ENCODE measurements around the gene PRKAG1.

PRKAG1 gene

GRCh38 chr12:49000346-49000745, 18.2 kb downstream of the PRKAG1 start:
- no peak for DNase-seq

GRCh38 chr12:48999371-49000131, 19.0 kb downstream of the PRKAG1 start, which contains the start of gene DDN:
TSS of gene DDN (minus strand) at chr12:48999375. CDS start at chr12:48999287, 88 bp downstream.
- no peak for DNase-seq

- DNase-seq, result no peak
Measured at GRCh38 chr12:48998497-48999353, 19.9 kb downstream of the PRKAG1 start.

DNA sequence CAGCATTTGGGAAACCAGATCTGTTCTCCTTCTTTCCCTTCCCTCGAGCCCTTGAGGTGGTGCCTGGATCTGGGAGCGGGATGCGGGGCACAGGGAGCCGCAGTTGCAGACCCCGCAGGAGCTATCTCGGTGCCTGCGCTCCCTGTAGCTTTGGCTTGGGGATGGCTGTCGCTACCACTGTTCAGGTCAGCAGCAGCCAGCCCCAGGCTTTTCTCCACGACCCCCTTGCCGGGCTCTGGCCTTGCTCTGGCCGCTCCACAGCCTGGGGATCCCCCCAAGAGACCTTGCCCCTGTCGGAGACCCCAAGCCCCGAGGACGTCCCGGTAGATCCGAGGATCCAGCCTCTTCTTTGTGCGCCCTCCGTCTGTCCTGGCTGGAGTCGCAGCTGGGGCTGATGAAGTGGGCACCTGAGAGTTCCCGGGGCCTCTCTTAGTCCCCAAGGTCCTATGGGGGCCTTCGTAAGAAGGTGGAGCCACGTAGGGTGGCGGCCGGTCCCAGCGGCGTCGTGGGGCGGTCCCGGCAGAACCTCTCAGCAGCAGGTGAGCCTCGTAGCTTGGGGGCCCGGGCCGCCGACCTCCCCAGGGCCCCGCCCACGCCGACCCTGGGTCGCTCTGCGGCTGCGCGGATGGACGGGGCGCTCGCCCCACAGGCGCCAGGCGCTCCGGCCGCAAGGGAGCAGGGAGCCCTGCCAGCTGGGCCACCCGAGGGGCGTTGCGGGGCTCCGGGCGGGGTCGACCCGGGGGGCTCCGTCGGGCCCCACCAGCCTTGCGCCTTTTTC, 20.7 kb downstream of the PRKAG1 start:
- no peak for DNase-seq

- DNase-seq, result no peak
Measured at GRCh38 chr12:48996794-48997718, 21.5 kb downstream of the PRKAG1 start.

GRCh38 chr12:48995086-48995879, 23.3 kb downstream of the PRKAG1 start:
- peak; percentile 39 to 80 for DNase-seq

- no peak for DNase-seq
Measured at GRCh38 chr12:48994224-48995085, 24.1 kb downstream of the PRKAG1 start.

DNA sequence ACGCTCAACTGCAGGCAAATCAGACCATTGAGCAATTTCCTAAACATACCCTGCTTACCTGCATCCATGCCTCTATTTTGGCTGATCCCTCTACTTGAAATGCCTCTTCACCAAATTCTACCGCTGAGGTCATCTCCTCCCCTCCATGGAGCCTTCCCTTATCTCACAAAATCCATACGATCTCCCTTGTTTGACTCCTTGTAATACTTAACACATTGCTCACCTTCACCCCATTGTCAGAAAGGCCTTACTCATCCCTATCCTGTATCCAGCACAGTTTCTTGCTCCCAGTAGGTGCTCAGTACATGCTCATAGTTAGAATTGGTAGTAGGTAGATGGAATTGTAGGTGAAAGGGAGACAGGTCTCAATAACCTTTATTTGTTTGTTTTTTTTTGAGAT, 24.8 kb downstream of the PRKAG1 start:
- DNase-seq, result no peak

DNA sequence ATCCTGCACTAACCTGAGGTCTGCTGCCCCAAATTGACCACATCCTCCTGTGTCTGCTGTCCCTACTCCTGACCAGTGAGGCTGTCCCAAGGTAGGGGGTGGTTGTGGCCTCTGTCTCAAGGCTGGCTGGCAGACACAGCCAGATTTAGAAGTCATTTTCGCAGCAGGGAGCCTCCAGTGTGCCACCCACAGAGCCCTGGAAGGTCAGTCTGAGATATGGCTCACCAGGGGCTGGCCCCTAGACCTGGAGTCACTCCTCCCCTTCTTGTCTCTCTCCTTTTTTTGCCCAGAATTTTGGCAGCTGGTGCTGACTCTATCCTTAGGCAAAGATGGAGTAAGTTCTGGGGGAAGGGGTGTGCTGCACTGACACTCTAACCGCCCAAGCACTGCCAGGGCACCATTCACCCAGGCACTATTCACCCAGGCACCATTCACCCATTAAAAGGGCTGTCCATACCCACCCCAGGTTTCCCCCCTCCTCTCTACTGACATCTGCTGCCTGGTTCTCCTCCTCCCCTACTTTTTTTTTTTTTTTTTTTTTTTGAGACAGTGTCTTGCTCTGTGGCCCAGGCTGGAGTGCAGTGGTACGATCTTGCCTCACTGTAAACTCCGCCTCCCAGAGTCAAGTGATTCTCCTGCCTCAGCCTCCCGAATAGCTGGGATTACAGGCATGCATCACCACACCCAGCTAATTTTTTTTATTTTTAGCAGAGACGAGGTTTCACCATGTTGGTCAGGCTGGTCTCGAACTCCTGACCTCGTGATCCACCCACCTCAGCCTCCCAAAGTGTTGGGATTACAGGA, 27.1 kb downstream of the PRKAG1 start:
- DNase-seq, result no peak

DNA sequence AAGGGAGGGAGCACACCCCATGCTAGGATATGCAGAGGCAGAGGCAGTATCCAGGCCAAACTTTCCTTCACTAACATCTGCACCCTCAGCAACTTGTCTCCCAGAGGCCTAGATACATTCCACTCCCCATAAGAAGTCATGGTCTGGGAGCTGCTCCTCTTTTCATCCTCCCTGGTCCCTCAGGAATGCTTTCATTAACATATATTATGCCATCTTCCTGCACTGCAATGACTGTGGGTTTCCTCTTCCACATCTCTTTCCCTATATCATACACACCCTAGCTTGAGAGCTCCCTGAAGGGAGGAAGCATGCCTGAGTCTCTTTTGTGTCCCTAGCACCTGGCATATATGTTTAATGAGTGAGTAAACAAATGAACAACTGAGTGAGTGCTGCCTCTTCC, 28.0 kb downstream of the PRKAG1 start:
- no peak for DNase-seq

DNA sequence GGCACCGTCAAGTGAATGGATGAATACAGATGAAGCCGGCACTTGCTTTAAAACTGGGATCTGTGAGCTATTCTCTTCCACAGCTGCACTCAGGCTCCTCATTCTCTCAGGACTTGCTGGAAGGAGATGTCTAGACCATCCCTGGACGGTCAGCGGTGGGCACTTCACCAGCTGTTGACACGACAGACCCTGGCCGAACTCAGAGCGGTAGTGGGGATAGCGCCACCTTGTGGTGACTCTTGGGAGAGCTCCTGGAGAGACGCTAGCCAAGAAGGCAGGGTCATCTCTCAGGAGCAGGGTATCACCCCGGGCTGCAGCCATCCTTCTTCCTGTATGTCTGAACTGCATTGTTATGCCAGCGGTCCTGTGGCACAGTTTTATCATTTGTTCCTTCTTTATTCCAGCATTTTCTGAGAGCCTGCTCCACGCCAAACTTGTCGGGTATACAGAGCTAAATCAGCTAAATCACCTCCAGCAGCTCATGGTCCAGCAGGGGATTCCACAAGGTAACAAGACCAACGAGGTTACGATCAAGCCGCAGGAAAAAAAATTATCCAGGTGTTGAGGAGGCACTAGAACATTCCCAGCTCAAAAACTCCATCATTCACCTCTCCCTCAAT, 30.4 kb downstream of the PRKAG1 start:
- peak in 1 of 2 experiments; percentile 38 for DNase-seq

DNA sequence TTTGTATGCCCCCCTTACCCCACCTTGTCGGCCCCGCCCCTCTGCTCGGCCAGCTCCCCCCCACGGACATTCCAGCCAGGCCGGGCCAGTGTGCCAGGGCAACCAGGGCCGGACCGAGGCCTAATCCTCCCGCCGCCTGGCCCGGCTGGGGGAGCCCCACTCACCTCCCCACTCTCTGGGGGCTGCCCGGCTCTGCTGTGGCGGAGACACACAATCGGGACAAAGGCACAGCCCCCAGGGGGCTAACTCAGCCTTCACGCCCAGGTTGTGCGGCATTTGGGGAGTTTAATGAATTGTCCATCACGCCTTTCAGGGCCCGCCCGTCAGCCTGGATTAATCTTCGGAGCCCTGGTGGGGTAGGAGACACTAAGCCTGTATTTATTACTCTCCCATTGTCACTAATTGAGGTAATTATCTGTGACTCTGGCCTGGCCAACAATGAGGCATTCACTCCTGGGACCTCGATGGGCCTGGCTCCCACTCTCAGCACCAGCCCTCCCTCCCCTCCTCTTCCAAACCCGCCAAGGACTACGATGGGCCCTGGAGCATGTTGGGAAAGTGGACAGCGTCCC, 31.8 kb downstream of the PRKAG1 start:
- DNase-seq, result no peak

- DNase-seq, result no peak
Measured at GRCh38 chr12:48985901-48986300, 32.7 kb downstream of the PRKAG1 start.

GRCh38 chr12:48985475-48985897, 33.1 kb downstream of the PRKAG1 start:
- no peak for DNase-seq

DNA sequence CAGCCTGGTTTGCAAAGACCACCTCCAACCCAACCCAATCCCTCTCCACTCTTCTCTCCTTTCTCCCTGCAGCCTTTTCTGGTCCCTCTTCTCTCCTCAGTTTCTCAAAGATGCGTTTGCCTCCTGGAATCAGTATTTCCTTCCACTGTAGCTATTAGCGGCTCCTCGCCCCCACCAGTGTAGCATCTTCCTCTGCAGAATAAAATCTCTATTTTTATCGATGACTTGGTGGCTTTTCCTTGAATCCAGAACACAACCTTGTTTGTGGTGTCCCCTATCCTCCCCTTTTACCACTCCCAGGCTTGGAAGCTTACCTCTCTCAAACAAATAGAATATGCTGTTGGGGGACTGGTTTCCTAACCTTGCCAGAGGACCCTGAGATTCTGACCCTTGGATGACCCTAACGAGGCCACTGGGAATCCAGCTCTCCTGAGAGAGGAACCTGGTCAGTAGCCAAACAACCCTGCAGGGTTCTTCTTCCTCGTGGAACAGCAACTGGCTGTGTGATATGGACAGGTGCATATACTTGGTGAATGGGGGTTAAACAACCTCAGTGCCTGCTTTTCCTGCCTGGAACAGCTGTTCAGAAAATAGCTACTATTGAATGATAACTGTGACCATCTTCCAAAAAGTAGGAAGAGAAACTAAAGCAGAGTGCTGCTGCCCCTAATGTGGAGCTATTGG, 36.0 kb downstream of the PRKAG1 start:
- no peak for DNase-seq

- no peak for DNase-seq
Measured at GRCh38 chr12:48981757-48982157, 36.8 kb downstream of the PRKAG1 start.

DNA sequence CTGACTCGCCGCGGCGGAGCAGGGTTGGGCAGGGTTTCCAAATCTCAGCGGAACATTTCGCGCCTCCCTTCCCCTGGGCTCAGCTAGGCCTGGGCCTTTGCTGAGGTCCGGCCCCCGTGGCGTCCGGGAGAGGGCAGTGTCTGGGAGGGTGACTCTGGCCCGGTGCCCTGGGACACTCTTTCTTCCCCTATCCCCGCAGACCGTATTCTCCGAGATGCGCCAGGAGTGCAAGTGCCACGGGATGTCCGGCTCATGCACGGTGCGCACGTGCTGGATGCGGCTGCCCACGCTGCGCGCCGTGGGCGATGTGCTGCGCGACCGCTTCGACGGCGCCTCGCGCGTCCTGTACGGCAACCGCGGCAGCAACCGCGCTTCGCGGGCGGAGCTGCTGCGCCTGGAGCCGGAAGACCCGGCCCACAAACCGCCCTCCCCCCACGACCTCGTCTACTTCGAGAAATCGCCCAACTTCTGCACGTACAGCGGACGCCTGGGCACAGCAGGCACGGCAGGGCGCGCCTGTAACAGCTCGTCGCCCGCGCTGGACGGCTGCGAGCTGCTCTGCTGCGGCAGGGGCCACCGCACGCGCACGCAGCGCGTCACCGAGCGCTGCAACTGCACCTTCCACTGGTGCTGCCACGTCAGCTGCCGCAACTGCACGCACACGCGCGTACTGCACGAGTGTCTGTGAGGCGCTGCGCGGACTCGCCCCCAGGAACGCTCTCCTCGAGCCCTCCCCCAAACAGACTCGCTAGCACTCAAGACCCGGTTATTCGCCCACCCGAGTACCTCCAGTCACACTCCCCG, 37.4 kb downstream of the PRKAG1 start:
- DNase-seq, result no peak

Measured in SW 1271 (cell line).